ENCODE measurements around the gene FAM149A.

DNA sequence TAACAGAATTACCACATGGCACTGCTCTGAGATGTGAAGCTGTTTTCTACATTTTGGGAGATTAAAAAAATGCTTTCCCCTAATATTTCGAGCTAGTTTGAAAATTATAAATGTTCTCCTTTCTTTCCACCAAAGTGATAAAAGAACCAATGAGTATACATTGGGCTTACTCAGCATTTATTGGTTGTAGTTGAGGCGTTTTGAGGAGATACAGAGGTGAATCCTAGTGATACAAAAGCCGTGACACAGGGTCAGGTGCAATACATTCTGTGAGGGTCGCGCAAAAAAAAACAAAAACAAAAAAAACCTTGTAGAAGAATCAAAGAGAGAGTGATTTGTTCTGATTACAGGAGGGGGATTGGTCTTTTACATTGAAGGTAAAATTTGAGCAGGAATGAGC lies 54.5 kb downstream of the FAM149A start:
- TF ChIP-seq, protein P1, sequence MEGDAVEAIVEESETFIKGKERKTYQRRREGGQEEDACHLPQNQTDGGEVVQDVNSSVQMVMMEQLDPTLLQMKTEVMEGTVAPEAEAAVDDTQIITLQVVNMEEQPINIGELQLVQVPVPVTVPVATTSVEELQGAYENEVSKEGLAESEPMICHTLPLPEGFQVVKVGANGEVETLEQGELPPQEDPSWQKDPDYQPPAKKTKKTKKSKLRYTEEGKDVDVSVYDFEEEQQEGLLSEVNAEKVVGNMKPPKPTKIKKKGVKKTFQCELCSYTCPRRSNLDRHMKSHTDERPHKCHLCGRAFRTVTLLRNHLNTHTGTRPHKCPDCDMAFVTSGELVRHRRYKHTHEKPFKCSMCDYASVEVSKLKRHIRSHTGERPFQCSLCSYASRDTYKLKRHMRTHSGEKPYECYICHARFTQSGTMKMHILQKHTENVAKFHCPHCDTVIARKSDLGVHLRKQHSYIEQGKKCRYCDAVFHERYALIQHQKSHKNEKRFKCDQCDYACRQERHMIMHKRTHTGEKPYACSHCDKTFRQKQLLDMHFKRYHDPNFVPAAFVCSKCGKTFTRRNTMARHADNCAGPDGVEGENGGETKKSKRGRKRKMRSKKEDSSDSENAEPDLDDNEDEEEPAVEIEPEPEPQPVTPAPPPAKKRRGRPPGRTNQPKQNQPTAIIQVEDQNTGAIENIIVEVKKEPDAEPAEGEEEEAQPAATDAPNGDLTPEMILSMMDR (IDR thresholded peaks at IDR 0.05; ENCODE audit: low read length), result no peak
- TF ChIP-seq EZH2phosphoT487 (IDR thresholded peaks at IDR 0.05; ENCODE audit: low read length), result no peak
- TF ChIP-seq EZH2 (optimal IDR thresholded peaks at IDR 0.05; ENCODE audit: low read depth, low read length), result no peak
